GM21786 (cell line): Measurements from ENCODE around the gene CDK5RAP3.
"Not testable (repeated sequence)": the region's sequence is repeated elsewhere in the genome, so short reads cannot be mapped to it uniquely, and the experiment has no call there.

Source experiments
- ATAC-seq: cut with Tn5 transposase; IDR thresholded peaks from one replicate; pipeline ENCODE4 v1.9.1; 2021; ENCODE audit not compliant: unreplicated experiment

Gene CDK5RAP3

DNA sequence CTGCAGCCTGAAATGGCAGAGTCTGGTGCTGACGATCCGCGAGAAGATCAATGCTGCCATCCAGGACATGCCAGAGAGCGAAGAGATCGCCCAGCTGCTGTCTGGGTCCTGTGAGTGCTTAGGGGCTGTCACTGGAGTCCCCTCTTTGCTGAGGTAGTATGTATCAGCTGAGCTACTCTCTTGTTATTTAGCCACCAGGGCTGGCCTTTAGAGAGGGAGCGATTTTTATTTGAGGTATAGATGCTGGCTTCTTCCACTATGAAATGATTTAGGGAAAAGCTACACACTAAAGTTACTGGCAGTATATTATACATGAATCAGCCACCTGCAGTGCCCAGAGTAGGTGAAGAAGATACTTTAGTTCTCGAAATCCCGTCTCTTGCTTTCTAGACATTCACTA lies 2.6 kb downstream of the CDK5RAP3 start:
- ATAC-seq = no peak

GRCh38 chr17:47975189-47975822 lies 4.4 kb downstream of the CDK5RAP3 start:
- no peak for ATAC-seq

DNA sequence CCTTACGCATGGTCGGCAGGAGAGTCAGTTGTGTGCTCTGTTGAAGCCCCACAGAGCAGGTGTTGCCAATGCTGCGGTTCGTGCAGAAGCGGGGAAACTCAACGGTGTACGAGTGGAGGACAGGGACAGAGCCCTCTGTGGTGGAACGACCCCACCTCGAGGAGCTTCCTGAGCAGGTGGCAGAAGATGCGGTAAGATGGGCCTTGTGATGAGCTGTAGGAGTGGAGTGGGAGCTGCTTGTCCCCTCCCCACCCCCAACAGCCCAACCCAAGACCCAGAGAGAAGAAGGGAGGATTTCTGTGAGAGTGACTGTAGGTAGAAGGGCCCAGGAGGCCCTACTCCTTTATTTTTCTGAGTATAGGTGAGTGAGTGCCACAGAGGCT lies 4.9 kb downstream of the CDK5RAP3 start:
- no peak for ATAC-seq

- no peak for ATAC-seq
These were observed 7.4 kb downstream of the CDK5RAP3 start for GRCh38 chr17:47978324-47978723.

- no peak for ATAC-seq
These were observed 9.6 kb downstream of the CDK5RAP3 start for GRCh38 chr17:47980541-47980940.

DNA sequence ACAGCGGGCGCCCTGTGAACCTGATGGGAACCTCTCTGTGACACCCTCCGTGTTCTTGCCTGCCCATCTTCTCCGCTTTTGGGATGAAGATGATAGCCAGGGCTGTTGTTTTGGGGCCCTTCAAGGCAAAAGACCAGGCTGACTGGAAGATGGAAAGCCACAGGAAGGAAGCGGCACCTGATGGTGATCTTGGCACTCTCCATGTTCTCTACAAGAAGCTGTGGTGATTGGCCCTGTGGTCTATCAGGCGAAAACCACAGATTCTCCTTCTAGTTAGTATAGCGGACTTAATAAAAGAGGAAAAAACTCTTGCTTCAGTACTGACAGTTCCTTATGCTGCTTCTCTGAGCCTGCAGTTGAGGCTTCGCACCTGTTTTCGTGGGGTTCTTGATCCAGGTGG lies 10.5 kb downstream of the CDK5RAP3 start:
- ATAC-seq = no peak

- ATAC-seq = no peak
These were observed 11.2 kb downstream of the CDK5RAP3 start for GRCh38 chr17:47982091-47982617.

GRCh38 chr17:47982645-47983390 lies 11.9 kb downstream of the CDK5RAP3 start:
- no peak for ATAC-seq

- ATAC-seq = no peak
These were observed 12.7 kb downstream of the CDK5RAP3 start for GRCh38 chr17:47983492-47984223.

GRCh38 chr17:47986520-47986919 lies 15.6 kb downstream of the CDK5RAP3 start:
- ATAC-seq = no peak

GRCh38 chr17:47987240-47987835 lies 16.4 kb downstream of the CDK5RAP3 start:
- no peak for ATAC-seq

GRCh38 chr17:47988445-47988844 lies 17.5 kb downstream of the CDK5RAP3 start:
- ATAC-seq = not testable (repeated sequence)

DNA sequence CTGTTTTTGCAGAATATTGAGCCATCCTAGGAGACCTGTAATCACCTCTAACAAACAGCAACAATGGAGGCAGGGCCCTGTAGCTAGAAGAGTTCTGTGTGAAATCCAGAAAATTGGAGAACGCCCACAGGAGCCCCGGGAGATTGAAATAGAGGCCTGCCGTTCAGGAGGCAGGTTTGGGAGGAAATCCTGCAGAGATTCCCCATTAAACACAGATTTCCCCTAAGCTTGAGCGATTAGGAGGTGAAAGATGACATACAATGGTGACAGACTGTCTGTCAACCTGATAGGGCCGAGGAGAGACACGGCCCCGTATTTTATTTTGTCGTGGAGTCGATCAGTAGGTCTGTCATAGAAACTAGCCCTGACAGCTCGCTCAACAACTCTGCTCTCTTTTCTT lies 18.2 kb downstream of the CDK5RAP3 start:
- ATAC-seq = no peak

GRCh38 chr17:47989700-47990099 lies 18.8 kb downstream of the CDK5RAP3 start:
- no peak for ATAC-seq

- ATAC-seq = no peak
These were observed 20.2 kb downstream of the CDK5RAP3 start for GRCh38 chr17:47990962-47991731.

DNA sequence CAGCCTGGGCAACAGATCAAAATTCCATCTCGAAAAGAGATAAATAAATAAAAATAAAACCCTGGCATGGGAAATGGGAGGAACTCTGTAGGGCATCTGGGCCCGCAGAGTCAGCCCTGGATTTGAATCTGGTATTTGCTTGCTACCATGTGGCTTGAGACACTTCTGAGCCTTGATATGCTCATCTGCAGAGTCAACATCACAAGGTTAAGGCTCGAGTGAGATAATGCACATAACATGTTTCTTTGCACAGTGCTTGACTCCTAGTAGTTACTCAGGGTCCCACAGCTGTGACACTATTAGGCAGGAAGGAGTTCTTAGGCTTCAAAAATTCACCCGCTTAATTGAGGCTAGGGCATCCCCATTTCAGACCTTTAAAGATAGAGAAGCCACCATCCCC lies 21.3 kb downstream of the CDK5RAP3 start:
- ATAC-seq = no peak

DNA sequence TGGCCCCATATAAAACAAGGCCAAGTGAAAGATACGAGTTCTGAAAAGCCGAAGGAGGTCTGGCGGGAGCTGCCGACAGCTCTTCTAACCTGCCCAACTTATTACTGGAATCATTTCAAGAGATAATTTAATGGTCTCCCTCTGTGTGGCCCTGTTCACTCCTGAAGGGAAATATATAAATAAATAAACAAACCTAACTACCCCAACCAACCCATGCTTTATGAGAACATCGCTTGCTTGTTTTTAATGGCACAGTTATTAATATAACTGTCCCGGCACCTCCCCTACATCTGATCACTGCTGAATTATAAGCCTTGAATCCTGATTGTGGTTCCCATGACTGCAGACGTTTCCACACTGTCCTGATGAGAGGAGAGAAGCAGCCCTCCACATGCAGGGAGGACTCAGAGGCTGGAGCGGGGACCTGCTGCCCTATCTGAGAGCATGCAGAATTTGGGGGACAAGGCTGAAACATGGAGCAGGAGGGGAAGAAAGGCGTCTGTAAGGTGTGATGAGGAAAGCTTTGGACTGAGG lies 22.2 kb downstream of the CDK5RAP3 start:
- no peak for ATAC-seq

- ATAC-seq = no peak
These were observed 23.1 kb downstream of the CDK5RAP3 start for GRCh38 chr17:47993964-47994363.

DNA sequence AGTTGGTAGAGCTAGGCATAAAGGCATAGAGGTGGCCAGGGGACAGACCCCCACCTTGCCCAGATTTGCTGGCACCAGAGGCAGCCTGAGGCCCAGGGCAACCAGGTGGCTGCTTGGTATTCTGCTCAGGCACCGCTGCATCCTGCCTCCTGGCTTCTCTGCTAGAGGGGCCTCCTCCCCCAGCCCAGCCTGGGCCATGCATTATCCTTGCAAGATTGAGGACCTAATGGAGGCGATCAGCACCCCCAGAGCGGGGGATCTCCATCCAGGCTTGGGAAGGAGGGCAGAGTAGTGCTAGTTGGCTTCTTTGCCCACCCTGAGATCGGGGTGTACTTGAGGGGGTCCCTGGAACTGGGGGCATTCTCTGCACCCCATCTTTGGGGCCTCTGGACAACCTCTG lies 23.8 kb downstream of the CDK5RAP3 start:
- ATAC-seq = no peak

DNA sequence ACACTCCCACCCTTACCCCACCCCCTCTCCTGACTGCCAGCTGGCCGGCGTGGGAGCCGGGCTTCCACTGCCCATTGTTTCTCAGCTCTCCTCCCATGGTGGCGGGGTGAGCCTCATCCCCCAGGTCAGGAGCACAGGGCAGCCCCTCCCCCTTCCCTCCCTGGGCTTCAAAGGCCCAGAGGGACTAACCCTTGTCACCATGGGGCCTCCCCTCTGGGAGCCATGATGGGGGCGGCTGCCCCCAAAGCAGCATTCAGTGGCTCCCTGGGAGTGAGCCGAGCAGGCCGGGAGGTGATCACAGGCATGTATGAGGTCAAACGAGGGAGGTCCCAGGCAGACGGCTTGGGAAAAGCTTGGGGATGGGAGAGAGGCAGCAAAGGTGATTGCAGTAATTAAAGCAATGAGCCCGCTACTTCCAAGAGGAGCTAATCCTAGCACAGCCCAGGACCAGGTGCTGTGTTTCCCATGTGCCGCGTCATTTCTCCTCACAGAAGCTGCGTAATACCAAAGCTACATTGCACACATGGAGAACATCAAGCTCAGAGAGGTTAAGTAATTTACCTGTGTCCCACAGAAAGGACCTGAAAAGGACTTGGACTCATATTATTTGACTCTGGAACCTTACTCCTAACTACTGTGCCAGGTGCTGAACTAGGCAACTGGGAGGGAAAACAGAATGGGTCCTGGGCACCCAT lies 24.5 kb downstream of the CDK5RAP3 start:
- no peak for ATAC-seq
